ENCODE measurements around the gene AP5S1. TPM values are rescaled to one million over a fixed set of nuclear protein-coding genes. Genes with fewer than 3 reads are reported as not detected.

Gene AP5S1
- total RNA-seq, 1 experiment from 2014 or later: 3.9 TPM

DNA sequence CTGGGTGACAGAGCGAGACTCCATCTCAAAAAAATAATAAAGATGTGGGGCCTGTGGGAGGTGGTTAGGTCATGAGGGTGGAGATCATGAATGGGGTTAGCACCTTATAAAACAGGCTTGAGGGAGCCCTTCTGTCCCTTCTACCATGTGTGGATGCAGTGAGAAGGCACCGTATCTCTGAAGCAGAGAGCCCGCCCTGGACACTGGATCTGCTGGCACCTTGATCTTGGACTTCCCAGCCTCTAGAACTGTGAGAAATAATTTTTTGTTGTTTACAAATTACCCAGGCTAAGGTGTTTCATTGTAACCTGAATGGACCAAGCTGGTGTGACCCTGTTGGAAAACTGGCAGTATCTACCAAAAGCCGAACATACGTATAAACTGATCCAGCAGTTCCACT is 53.2 kb downstream of the AP5S1 start:
- Histone ChIP-seq H3T11ph (ENCODE audit: low read length) (no peak overlapping the region), H3K4ac (ENCODE audit: low read depth, low read length) (no peak overlapping the region), H2AFZ (ENCODE audit: low read length) (no peak overlapping the region), H3K23ac (ENCODE audit: insufficient read length, low read depth, low read length) (no peak overlapping the region), H2BK15ac (ENCODE audit: low read depth, low read length) (no peak overlapping the region), H3K18ac (ENCODE audit: insufficient read length, low read depth, low read length) (no peak overlapping the region), H2AK5ac (ENCODE audit: insufficient read length, low read length) (no peak overlapping the region), H3K9me3 (ENCODE audit: control insufficient read depth, low read depth, low read length) (no peaks in the 10 kb centered on the region), H2BK120ac (ENCODE audit: low read depth, low read length, poor library complexity, severe bottlenecking) (no peak overlapping the region), H3K9ac (ENCODE audit: extremely low read depth, insufficient read length, low read length) (no peak overlapping the region), H4K91ac (ENCODE audit: insufficient read length, low read depth, low read length) (no peak overlapping the region), H3K79me1 (ENCODE audit: insufficient read depth, low read depth, low read length, poor library complexity, severe bottlenecking) (no peaks in the 10 kb centered on the region), H2BK20ac (ENCODE audit: low read depth, low read length, poor library complexity, severe bottlenecking) (no peak overlapping the region), H4K20me1 (ENCODE audit: control insufficient read depth, insufficient read depth, insufficient read length) (no peaks in the 10 kb centered on the region), H3K23me2 (ENCODE audit: insufficient read length, low read depth, low read length, poor library complexity, severe bottlenecking) (no peaks in the 10 kb centered on the region), H3K27ac (ENCODE audit: insufficient read length, low read depth, low read length) (no peak overlapping the region), H2BK12ac (ENCODE audit: insufficient read length, low read depth, low read length) (no peak overlapping the region), H3K56ac (ENCODE audit: insufficient read length, low read depth, low read length) (no peak overlapping the region), H3K79me2 (ENCODE audit: insufficient read depth, low read length) (no peaks in the 10 kb centered on the region), H3K14ac (ENCODE audit: insufficient read depth, low read length) (no peak overlapping the region), H3K27me3 (ENCODE audit: insufficient read depth, low read length) (no peaks in the 10 kb centered on the region), H2BK5ac (ENCODE audit: insufficient read length, low read length) (no peak overlapping the region), H3K4me1 (ENCODE audit: insufficient read depth, low read length) (no peaks in the 10 kb centered on the region; the same call in 1 of the 2 replicates), H4K8ac (replicated peaks; ENCODE audit: insufficient read length, low read depth, low read length) (no peak overlapping the region), H3K4me2 (ENCODE audit: insufficient read depth, insufficient read length, low read length) (no peak overlapping the region), H4K5ac (ENCODE audit: insufficient read length, low read depth, low read length) (no peak overlapping the region)
- DNase-seq: no peak
- peaks cover 6 to 20% (median 19%) of the 10 kb centered on the region in 3 experiments; a peak in 6 of 7 replicates for H3K36me3 Mint-ChIP-seq (ENCODE audit: insufficient read depth in 1 of 3, low read depth in 3 of 3)
- H3K4me1 Mint-ChIP-seq: peaks cover 5% of the 10 kb centered on the region in 2 experiments; a peak in 3 of 4 replicates
- peaks cover 1% of the 10 kb centered on the region; the same call in 1 of the 2 replicates for H3K27me3 Mint-ChIP-seq (ENCODE audit: low read depth)
- WGBS (ENCODE audit: extremely low coverage, insufficient read length, low lambda C conversion rate): no CpG with 5 or more reads among the region's 5 CpGs
- no peak overlapping the region for H3K4me3 Mint-ChIP-seq
- TF ChIP-seq, protein P1, sequence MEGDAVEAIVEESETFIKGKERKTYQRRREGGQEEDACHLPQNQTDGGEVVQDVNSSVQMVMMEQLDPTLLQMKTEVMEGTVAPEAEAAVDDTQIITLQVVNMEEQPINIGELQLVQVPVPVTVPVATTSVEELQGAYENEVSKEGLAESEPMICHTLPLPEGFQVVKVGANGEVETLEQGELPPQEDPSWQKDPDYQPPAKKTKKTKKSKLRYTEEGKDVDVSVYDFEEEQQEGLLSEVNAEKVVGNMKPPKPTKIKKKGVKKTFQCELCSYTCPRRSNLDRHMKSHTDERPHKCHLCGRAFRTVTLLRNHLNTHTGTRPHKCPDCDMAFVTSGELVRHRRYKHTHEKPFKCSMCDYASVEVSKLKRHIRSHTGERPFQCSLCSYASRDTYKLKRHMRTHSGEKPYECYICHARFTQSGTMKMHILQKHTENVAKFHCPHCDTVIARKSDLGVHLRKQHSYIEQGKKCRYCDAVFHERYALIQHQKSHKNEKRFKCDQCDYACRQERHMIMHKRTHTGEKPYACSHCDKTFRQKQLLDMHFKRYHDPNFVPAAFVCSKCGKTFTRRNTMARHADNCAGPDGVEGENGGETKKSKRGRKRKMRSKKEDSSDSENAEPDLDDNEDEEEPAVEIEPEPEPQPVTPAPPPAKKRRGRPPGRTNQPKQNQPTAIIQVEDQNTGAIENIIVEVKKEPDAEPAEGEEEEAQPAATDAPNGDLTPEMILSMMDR (conservative IDR thresholded peaks at IDR 0.05): no peak
- no peaks in the 10 kb centered on the region for H3K9me3 Mint-ChIP-seq
- no peak overlapping the region for H3K27ac Mint-ChIP-seq
